Lung (tissue), 12 donors: ENCODE results near the gene KATNIP. TPM values are rescaled to one million over a fixed set of nuclear protein-coding genes. Genes with fewer than 3 reads are reported as not detected.

ENCODE experiments used
- ATAC-seq: fragments of 200-7000 bp; cut with Tn5 transposase; one replicate; pipeline ENCODE4 v1.9.1; 2020; ENCODE audit warnings: moderate number of reproducible peaks; ENCODE audit not compliant: insufficient read depth, low FRiP score
- DNase-seq, 3 donors: peaks; one replicate each; pipeline ENCODE4 v3.0.0-alpha.2; 2013 to 2017
- H3K27ac ChIP-seq, 2 donors: one replicate each; pipeline ENCODE4 v1.5.1; 2013; ENCODE audit warnings: mild to moderate bottlenecking in 2 of 2, moderate library complexity in 2 of 2, control low read depth in 1 of 2, inconsistent platforms in 1 of 2, low read depth in 1 of 2, low read length in 1 of 2
- H3K27me3 ChIP-seq, 3 donors: one replicate each; pipeline ENCODE4 v1.5.1; 2013; ENCODE audit warnings: low read length in 2 of 3; ENCODE audit not compliant: control insufficient read depth in 3 of 3, insufficient read depth in 3 of 3
- H3K36me3 ChIP-seq, 4 donors: one replicate each; pipeline ENCODE4 v1.5.1; 2013; ENCODE audit warnings: low read length in 4 of 4, mild to moderate bottlenecking in 1 of 4, moderate library complexity in 1 of 4; ENCODE audit not compliant: control insufficient read depth in 4 of 4, insufficient read depth in 4 of 4
- H3K4me1 ChIP-seq, 5 donors: one replicate each; pipeline ENCODE4 v1.5.1; 2013; ENCODE audit warnings: low read length in 5 of 5, mild to moderate bottlenecking in 2 of 5, moderate library complexity in 1 of 5; ENCODE audit not compliant: control insufficient read depth in 5 of 5, insufficient read depth in 5 of 5
- H3K4me3 ChIP-seq: one replicate; pipeline ENCODE4 v1.5.1; 2013; ENCODE audit warnings: mild to moderate bottlenecking, control low read depth, moderate library complexity
- H3K9ac ChIP-seq, 2 donors: one replicate each; pipeline ENCODE4 v1.5.1; 2013; ENCODE audit warnings: low read length in 2 of 2, control low read depth in 1 of 2; ENCODE audit not compliant: insufficient read depth in 1 of 2
- H3K9me3 ChIP-seq, 4 donors: one replicate each; pipeline ENCODE4 v1.5.1; 2013; ENCODE audit warnings: low read length in 3 of 4, mild to moderate bottlenecking in 1 of 4, moderate library complexity in 1 of 4; ENCODE audit not compliant: control insufficient read depth in 4 of 4, insufficient read depth in 3 of 4
- WGBS, 2 donors: extraction: QIAGEN DNeasy Blood & Tissue Kit; methylation state at CpG; one replicate each; pipeline ENCODE4 v1.1.7; 2013; 5-methylcytosine and 5-hydroxymethylcytosine counted together
- polyA plus RNA-seq, 2 donors: library from polyadenylated mRNA; stranded (reverse); fragments of 200-250 nt; gene quantifications; one replicate each; pipeline ENCODE4 v1.2.1, GENCODE V29; 2013
- total RNA-seq, 2 donors: library from RNA; depleted of rRNA in 1 of 2; stranded (reverse); fragments of >200 nt in 1 of 2; gene quantifications; one replicate each; pipeline ENCODE4 v1.2.1, GENCODE V29; 2014 to 2021
- TF ChIP-seq, protein P1 (sequence below): IDR thresholded peaks from 2 replicates; pipeline ENCODE4 v1.5.1; 2012; ENCODE audit warnings: mild to moderate bottlenecking; ENCODE audit errors: control extremely low read depth, extremely low read depth
- donor health status: control.
- donor health status: control.
- donor health status: Bipolar disorder and iron deficiency.
- donor health status: healthy.
- donor health status: DM: yes; HTN: yes; CAD: no.

Gene KATNIP
- total and polyA plus RNA-seq, 4 donors: 9.7 to 46.4 (median 24.3) TPM

DNA sequence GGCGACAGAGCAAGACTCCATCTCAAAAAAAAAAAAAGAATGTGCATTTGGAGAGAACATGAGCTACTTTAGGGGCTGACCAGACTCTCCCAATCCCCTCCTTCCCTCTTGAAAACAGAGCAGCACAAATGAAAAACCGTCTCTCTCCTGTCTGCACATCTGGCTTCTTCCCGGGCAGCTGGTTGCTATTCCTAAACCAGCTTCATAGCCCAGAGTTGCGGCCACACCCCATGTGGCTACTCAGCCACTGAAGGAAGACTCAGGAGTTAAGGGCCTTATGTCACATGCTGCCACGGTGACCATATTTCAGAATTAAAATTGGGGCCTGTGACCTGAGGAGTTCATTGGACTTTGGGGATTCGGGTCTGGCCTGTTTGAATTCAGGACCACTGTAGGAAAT is 48.3 kb downstream of the KATNIP start:
- Histone ChIP-seq H3K9ac (no peak overlapping the region), H3K4me1 (peaks cover 0 to 4% (median 4%) of the 10 kb centered on the region in 5 donors), H3K4me3 (no peak overlapping the region), H3K36me3 (no peaks in the 10 kb centered on the region), H3K27me3 (no peaks in the 10 kb centered on the region), H3K27ac (no peak overlapping the region), H3K9me3 (no peaks in the 10 kb centered on the region)
- WGBS, 2 donors: 91 to 93% methylated on average over 6 of the region's 6 CpGs
- DNase-seq (no peak), ATAC-seq (no peak)
- TF ChIP-seq, protein P1, sequence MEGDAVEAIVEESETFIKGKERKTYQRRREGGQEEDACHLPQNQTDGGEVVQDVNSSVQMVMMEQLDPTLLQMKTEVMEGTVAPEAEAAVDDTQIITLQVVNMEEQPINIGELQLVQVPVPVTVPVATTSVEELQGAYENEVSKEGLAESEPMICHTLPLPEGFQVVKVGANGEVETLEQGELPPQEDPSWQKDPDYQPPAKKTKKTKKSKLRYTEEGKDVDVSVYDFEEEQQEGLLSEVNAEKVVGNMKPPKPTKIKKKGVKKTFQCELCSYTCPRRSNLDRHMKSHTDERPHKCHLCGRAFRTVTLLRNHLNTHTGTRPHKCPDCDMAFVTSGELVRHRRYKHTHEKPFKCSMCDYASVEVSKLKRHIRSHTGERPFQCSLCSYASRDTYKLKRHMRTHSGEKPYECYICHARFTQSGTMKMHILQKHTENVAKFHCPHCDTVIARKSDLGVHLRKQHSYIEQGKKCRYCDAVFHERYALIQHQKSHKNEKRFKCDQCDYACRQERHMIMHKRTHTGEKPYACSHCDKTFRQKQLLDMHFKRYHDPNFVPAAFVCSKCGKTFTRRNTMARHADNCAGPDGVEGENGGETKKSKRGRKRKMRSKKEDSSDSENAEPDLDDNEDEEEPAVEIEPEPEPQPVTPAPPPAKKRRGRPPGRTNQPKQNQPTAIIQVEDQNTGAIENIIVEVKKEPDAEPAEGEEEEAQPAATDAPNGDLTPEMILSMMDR: no peak

DNA sequence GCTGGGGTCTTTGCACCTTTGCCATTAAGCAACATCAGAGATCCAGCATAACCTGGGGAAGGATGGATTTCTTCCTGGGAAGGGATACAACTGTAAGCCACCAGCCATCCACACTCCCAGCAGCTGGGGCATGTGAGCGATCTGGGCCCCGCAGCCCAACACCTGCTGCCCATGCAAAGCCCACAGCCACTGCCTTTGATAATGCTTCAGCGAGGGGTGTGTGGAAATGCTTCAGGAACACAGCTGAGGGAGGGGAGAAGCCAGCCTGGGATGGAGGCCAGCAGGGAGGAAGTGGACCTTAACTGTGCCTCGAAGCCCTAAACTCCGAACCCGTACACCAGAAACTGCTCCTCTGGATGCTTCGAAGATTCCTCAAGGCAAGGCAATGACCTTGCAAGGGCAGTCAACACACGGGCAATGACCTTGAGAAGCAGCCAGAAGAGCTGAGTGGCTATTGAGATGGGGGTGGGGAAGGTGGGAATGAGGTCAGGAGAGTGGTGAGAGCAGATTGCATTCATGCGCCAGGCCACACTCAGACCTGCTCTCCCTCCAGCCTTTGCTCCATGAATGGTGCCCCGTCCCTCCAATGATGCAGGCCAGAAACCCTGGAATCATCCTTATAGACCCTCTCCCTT is 49.1 kb downstream of the KATNIP start:
- no peaks in the 10 kb centered on the region for H3K36me3 ChIP-seq
- TF ChIP-seq, protein P1: no peak
- ATAC-seq: no peak
- peaks cover 0 to 4% (median 4%) of the 10 kb centered on the region in 5 donors for H3K4me1 ChIP-seq
- no peak overlapping the region for H3K27ac ChIP-seq
- no peak overlapping the region for H3K4me3 ChIP-seq
- no peaks in the 10 kb centered on the region for H3K9me3 ChIP-seq
- WGBS, 2 donors: 75 to 81% methylated on average over 10 of the region's 10 CpGs
- no peak for DNase-seq
- H3K27me3 ChIP-seq: no peaks in the 10 kb centered on the region
- H3K9ac ChIP-seq: no peak overlapping the region

DNA sequence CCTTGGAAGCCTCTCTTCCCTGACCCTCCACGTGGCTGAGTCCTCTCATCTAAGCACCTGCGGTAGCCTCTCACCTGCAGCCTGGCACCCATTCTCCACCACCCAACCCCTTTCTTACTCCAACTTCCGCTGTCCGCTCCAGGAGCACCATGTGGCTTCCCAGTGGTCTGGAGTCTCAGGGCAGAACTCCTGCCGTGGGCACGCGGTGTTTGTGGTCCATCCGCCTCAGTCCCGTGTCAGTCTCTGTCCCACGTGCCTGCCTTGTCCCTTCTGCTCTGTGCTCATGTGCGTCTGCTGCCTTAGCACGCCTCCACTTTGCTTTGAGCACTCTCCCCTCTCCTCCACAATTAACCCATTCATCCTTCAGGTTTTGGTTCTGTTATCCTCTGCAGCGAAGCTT is 49.7 kb downstream of the KATNIP start:
- Histone ChIP-seq H3K4me3 (no peak overlapping the region), H3K4me1 (peaks cover 0 to 4% (median 4%) of the 10 kb centered on the region in 5 donors), H3K27me3 (no peaks in the 10 kb centered on the region), H3K9ac (no peak overlapping the region), H3K27ac (no peak overlapping the region), H3K36me3 (no peaks in the 10 kb centered on the region), H3K9me3 (no peaks in the 10 kb centered on the region)
- TF ChIP-seq, protein P1: no peak
- no peak for ATAC-seq
- DNase-seq: no peak
- WGBS, 2 donors: 83 to 88% methylated on average over 13 of the region's 13 CpGs

Other genes with a start within 250 kb of the KATNIP start
- gene IL4R, start 236.2 kb upstream of the KATNIP start, total RNA-seq: 100 to 1,000 TPM in 1 of 2 donors, 10 to 100 TPM in 1; 79.8 to 148 TPM
- gene IL4R, start 236.2 kb upstream of the KATNIP start, polyA plus RNA-seq: 100 to 1,000 TPM in 1 of 2 donors, 10 to 100 TPM in 1; 61.3 to 175 TPM
- 1 to 10 TPM; 3.4 to 6.3 TPM for gene IL21R, start 148.0 kb upstream of the KATNIP start, total RNA-seq
- gene IL21R, start 148.0 kb upstream of the KATNIP start, polyA plus RNA-seq: 1 to 10 TPM; 1.0 to 4.6 TPM
- 10 to 100 TPM; 71.1 to 84.0 TPM for gene GTF3C1, start 231 bp upstream of the KATNIP start, total RNA-seq
- gene GTF3C1, start 231 bp upstream of the KATNIP start, polyA plus RNA-seq: 10 to 100 TPM; 33.5 to 63.9 TPM